IMR-90 (cell line): Measurements from ENCODE around the gene BCL2L2. TPM values are rescaled to one million over a fixed set of nuclear protein-coding genes. Genes with fewer than 3 reads are reported as not detected.

ENCODE experiments used
- ATAC-seq: fragments of 200-7000 bp; cut with Tn5 transposase; 2 replicates; pipeline ENCODE4 v1.9.1; 2020; ENCODE audit warnings: low read depth, mild to moderate bottlenecking, moderate library complexity
- BruUV-seq: library from RNA; stranded (reverse); fragments of 400-500 nt; replicated peaks from 2 replicates; lab custom pipeline; 2021; lab: Mats Ljungman, UMichigan
- CTCF ChIA-PET: fragments of 300-600 bp; formaldehyde crosslinking; extraction: SDS; loops from one replicate; lab custom pipeline; 2021; ENCODE audit warnings: antibody characterized with exemption; lab: Yijun Ruan, JAX
- POLR2A ChIA-PET: fragments of 300-600 bp; sonication (Branson Sonifier 250); formaldehyde crosslinking; loops from one replicate; lab custom pipeline; 2022; ENCODE audit warnings: antibody characterized with exemption; ENCODE audit not compliant: unreplicated experiment; lab: Charles Lee
- DNase-seq: peaks from one replicate; pipeline ENCODE4 v3.0.0; 2013
- H2AFZ ChIP-seq: replicated peaks from 2 replicates; pipeline ENCODE3; 2013; ENCODE audit warnings: low read length, mild to moderate bottlenecking; ENCODE audit not compliant: poor library complexity
- H2AK5ac ChIP-seq: 2 replicates; pipeline ENCODE4 v1.6.1; 2013; ENCODE audit warnings: low read depth, low read length, inconsistent platforms
- H2AK9ac ChIP-seq: replicated peaks from 2 replicates; pipeline ENCODE3; 2013; ENCODE audit warnings: mild to moderate bottlenecking, low read depth, low read length, moderate library complexity; ENCODE audit not compliant: poor library complexity
- H2BK120ac ChIP-seq: 2 replicates; pipeline ENCODE4 v1.6.1; 2013; ENCODE audit warnings: low read depth, low read length, inconsistent platforms
- H2BK15ac ChIP-seq: 3 replicates; pipeline ENCODE4 v1.6.1; 2013; ENCODE audit warnings: low read depth, low read length, inconsistent platforms
- H2BK20ac ChIP-seq: 2 replicates; pipeline ENCODE4 v1.6.1; 2013; ENCODE audit warnings: low read depth, mild to moderate bottlenecking, inconsistent platforms, low read length, moderate library complexity
- H2BK5ac ChIP-seq: 2 replicates; pipeline ENCODE4 v1.6.1; 2013; ENCODE audit warnings: mild to moderate bottlenecking, low read depth, low read length, inconsistent platforms; ENCODE audit not compliant: poor library complexity, severe bottlenecking
- H3K14ac ChIP-seq: replicated peaks from 2 replicates; pipeline ENCODE4 v1.6.1; 2013; ENCODE audit warnings: low read depth, low read length, inconsistent platforms
- H3K18ac ChIP-seq: 2 replicates; pipeline ENCODE4 v1.6.1; 2013; ENCODE audit warnings: low read depth, low read length, control low read depth
- H3K23ac ChIP-seq: 2 replicates; pipeline ENCODE4 v1.6.1; 2013; ENCODE audit warnings: low read depth, low read length, inconsistent platforms
- H3K27ac ChIP-seq: 2 replicates; pipeline ENCODE4 v1.5.1; 2013; ENCODE audit warnings: mild to moderate bottlenecking, control low read depth, low read length; ENCODE audit not compliant: insufficient read depth
- H3K27me3 ChIP-seq: 2 replicates; pipeline ENCODE4 v1.6.1; 2013; ENCODE audit warnings: low read length; ENCODE audit not compliant: control insufficient read depth, insufficient read depth
- H3K36me3 ChIP-seq: 2 replicates; pipeline ENCODE4 v1.6.1; 2013; ENCODE audit warnings: low read length, mixed read lengths; ENCODE audit not compliant: control insufficient read depth, insufficient read depth
- H3K4ac ChIP-seq: 2 replicates; pipeline ENCODE4 v1.6.1; 2013; ENCODE audit warnings: low read depth, low read length, inconsistent platforms
- H3K4me1 ChIP-seq: 2 replicates; pipeline ENCODE4 v1.6.1; 2013; ENCODE audit warnings: low read length, mixed read lengths; ENCODE audit not compliant: control insufficient read depth, insufficient read depth
- H3K4me2 ChIP-seq: 2 replicates; pipeline ENCODE4 v1.6.1; 2013; ENCODE audit warnings: low read depth, mild to moderate bottlenecking, control low read depth, low read length, moderate library complexity
- H3K4me3 ChIP-seq: 2 replicates; pipeline ENCODE4 v1.5.1; 2013; ENCODE audit warnings: low read depth, mild to moderate bottlenecking, control low read depth, low read length, moderate library complexity; ENCODE audit not compliant: insufficient read depth
- H3K56ac ChIP-seq: 2 replicates; pipeline ENCODE4 v1.6.1; 2013; ENCODE audit warnings: low read length, inconsistent platforms; ENCODE audit not compliant: insufficient read depth; ENCODE audit errors: extremely low read depth
- H3K79me1 ChIP-seq, 2 experiments: 2 replicates each; pipeline ENCODE4 v1.6.1; 2013; ENCODE audit warnings: low read length in 2 of 2, inconsistent platforms in 1 of 2, low read depth in 1 of 2
- H3K9ac ChIP-seq: 2 replicates; pipeline ENCODE4 v1.6.1; 2013; ENCODE audit warnings: low read depth, low read length, control low read depth
- H3K9me1 ChIP-seq: 2 replicates; pipeline ENCODE4 v1.6.1; 2013; ENCODE audit warnings: low read length, inconsistent platforms; ENCODE audit not compliant: insufficient read depth
- H3K9me3 ChIP-seq: 2 replicates; pipeline ENCODE4 v1.6.1; 2013; ENCODE audit warnings: low read length; ENCODE audit not compliant: control insufficient read depth, insufficient read depth
- H4K20me1 ChIP-seq: 2 replicates; pipeline ENCODE4 v1.6.1; 2013; ENCODE audit warnings: low read length, inconsistent platforms; ENCODE audit not compliant: insufficient read depth
- H4K5ac ChIP-seq: 2 replicates; pipeline ENCODE4 v1.6.1; 2013; ENCODE audit warnings: mild to moderate bottlenecking, low read depth, low read length, control low read depth
- H4K8ac ChIP-seq, 2 experiments: 2 replicates each; pipeline ENCODE4 v1.6.1; 2013; ENCODE audit warnings: low read depth in 2 of 2, low read length in 2 of 2, control low read depth in 1 of 2, inconsistent platforms in 1 of 2
- H4K91ac ChIP-seq: 2 replicates; pipeline ENCODE4 v1.6.1; 2013; ENCODE audit warnings: low read depth, low read length, inconsistent platforms; ENCODE audit not compliant: insufficient read depth
- CEBPB ChIP-seq: IDR thresholded peaks from 2 replicates; pipeline ENCODE4 v1.6.1; 2012; ENCODE audit warnings: low read depth, low read length, improper control_type of control experiment
- CHD1 ChIP-seq: IDR thresholded peaks from 2 replicates; pipeline ENCODE4 v1.6.1; 2012; ENCODE audit warnings: low read depth, low read length, improper control_type of control experiment
- NFE2L2 ChIP-seq: fragments of 150-350 bp; IDR thresholded peaks from 2 replicates; pipeline ENCODE4 v1.6.1; 2016; ENCODE audit warnings: low read depth, mild to moderate bottlenecking, low read length
- WGBS, 2 experiments: methylation state at CpG; one replicate each; pipeline versions ENCODE4 v1.1.5 to v1.1.7; 2013; ENCODE audit warnings: missing lambda C conversion rate in 2 of 2; ENCODE audit not compliant: insufficient read length in 1 of 2; ENCODE audit errors: extremely low coverage in 2 of 2; 5-methylcytosine and 5-hydroxymethylcytosine counted together
- dilution Hi-C: fragments of 300-500 bp; cut with HindIII; formaldehyde crosslinking; loops from one replicate; pipeline ENCODE4 v1.14.3; 2018; ENCODE audit warnings: low sequenced_read_pairs; ENCODE audit not compliant: unreplicated experiment
- in situ Hi-C: fragments of 300-500 bp; cut with MboI; formaldehyde crosslinking; loops from 3 replicates; pipeline ENCODE4 v1.14.3; 2019; ENCODE audit warnings: low sequenced_read_pairs, inconsistent platforms, mixed read lengths
- intact Hi-C: fragments of 100-400 bp; cut with micrococcal nuclease; formaldehyde crosslinking; loops from 2 replicates; pipeline ENCODE4 v1.10.0; 2022
- polyA plus RNA-seq, 3 experiments: library from polyadenylated mRNA; depleted of rRNA; stranded (reverse); fragments of >200 nt; gene quantifications; 2 replicates each; pipeline ENCODE4 v1.2.3, GENCODE V29; 2012; ENCODE audit warnings: low replicate concordance in 1 of 3
- total RNA-seq: library from RNA; depleted of rRNA; stranded (reverse); fragments of >200 nt; gene quantifications from 2 replicates; pipeline ENCODE4 v1.2.3, GENCODE V29; 2012

BCL2L2 gene
- total and polyA plus RNA-seq, 2 of the 4 experiments (the other 2 are of a cell fraction) = 14.5 to 40.9 TPM

- peak overlapping the region; percentile 75 to 77; a peak in 3 of 4 replicates for H4K8ac ChIP-seq
- no peak overlapping the region for H3K27ac ChIP-seq
- H3K23ac ChIP-seq = no peak overlapping the region
- ATAC-seq = no peak
- no peak for DNase-seq
- in situ Hi-C loops (no loop called here), dilution Hi-C loops (no loop called here), intact Hi-C loops (no loop called here)
- no peak overlapping the region for H3K4me2 ChIP-seq
- no peaks in the 10 kb centered on the region for H3K9me3 ChIP-seq
- H3K9ac ChIP-seq = no peak overlapping the region
- H3K56ac ChIP-seq = no peak overlapping the region
- H3K36me3 ChIP-seq = peaks cover 25% of the 10 kb centered on the region
- 0 out of 2 replicates have a peak overlapping the region, but pooled peaks have one; percentile 46 for H3K14ac ChIP-seq
- H2AK5ac ChIP-seq = peak overlapping the region; percentile 27; the same call in 1 of the 2 replicates
- H2BK120ac ChIP-seq = peak overlapping the region; percentile 35
- peaks cover 0 to 7% of the 10 kb centered on the region in 2 experiments; a peak in 3 of 4 replicates for H3K79me1 ChIP-seq
- H2BK5ac ChIP-seq = no peak overlapping the region
- no peak overlapping the region for H4K91ac ChIP-seq
- CTCF ChIA-PET = interaction anchor here (1.4 to 1.7 kb wide), 2 partner anchors 10 to 27 kb away, joined by 3 to 4 read pairs; no protein-coding TSS in a partner anchor
- no peak overlapping the region for H3K18ac ChIP-seq
- POLR2A ChIA-PET = no interaction called here
- 0 out of 2 replicates have a peak overlapping the region, but pooled peaks have one; percentile 64 for H3K4ac ChIP-seq
- peaks cover 3% of the 10 kb centered on the region; the same call in 1 of the 2 replicates for H3K4me1 ChIP-seq
- H2BK15ac ChIP-seq = no peak overlapping the region
- BruUV-seq = no TSS peak
- peak overlapping the region; percentile 96 for H2AFZ ChIP-seq
- H4K5ac ChIP-seq = no peak overlapping the region
- no peak overlapping the region for H3K4me3 ChIP-seq
- no peaks in the 10 kb centered on the region; the same call in 1 of the 2 replicates for H4K20me1 ChIP-seq
- no CpG with 5 or more reads among the region's 5 CpGs for WGBS, 2 experiments
- no peak overlapping the region for H2AK9ac ChIP-seq
- peaks cover 6% of the 10 kb centered on the region; the same call in 1 of the 2 replicates for H3K9me1 ChIP-seq
- TF ChIP-seq CHD1 (no peak), NFE2L2 (no peak), CEBPB (0 out of 2 replicates have a peak, but pooled peaks have one; percentile 13)
- no peaks in the 10 kb centered on the region for H3K27me3 ChIP-seq
- peak overlapping the region; percentile 33; the same call in 1 of the 2 replicates for H2BK20ac ChIP-seq
Measured at GRCh38 chr14:23353433-23353780, 46.8 kb downstream of the BCL2L2 start.
